ENCODE measurements around the gene DNAI7.

Gene DNAI7

DNA sequence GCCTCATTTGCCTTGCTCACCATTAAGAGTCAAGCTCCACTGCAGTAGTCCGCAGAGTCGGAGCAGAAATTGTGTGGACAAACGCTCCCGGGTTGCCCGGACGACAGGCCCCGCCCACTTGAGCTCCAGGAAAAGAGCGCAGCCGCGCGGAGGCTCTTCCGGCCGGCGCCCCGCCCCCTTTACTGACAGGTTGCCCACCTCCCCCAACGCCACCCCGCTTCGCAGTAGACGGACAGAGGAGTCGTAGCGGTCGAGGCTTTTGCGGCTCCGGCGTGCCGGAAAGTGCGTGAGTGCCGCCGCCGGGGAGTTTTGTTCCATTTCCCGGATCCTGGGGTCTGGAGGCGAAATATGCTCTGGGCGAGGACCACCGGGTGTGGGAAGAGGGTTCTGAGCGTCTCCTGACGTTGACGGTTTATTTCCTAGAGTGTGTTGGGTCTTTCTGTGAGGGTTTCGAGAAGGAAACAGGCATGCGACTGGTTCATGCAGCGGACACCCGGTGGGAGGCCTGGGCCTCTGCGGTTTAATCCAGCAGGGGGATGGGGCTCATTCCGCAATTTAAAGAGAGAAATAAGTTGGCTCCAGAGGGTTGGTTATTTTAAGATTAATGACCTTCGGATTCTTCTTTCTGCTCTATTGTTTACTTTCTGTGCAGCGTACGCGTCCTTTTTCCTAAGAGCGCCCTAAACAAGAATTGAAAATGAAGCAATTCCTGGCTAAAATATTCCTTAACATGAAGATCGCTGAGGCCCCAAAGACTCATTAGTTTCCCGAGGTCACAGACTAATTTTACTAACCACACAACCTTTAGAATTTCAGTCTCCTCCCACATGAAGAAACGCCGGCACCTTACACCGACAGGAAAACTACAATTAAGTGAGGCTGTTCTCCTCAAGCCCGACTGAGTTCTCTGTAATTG is at the start of gene DNAI7, which contains the start of gene ETFRF1:
Gene DNAI7 (minus strand): TSS at position 105 of the 916 bp plus-strand sequence. CDS start 82 bp downstream, at position 23.
Gene ETFRF1 (plus strand): TSS at position 182 of the 916 bp plus-strand sequence. CDS start 8,720 bp downstream, outside the sequence.
- DNase-seq: peak; percentile 81

- DNase-seq: no peak
Measured at GRCh38 chr12:25243680-25243990, 48.7 kb upstream of the DNAI7 start.

- DNase-seq: no peak
Measured at GRCh38 chr12:25242981-25243679, 48.2 kb upstream of the DNAI7 start.

- no peak for DNase-seq
Measured at GRCh38 chr12:25241167-25242020, 46.4 kb upstream of the DNAI7 start.

DNA sequence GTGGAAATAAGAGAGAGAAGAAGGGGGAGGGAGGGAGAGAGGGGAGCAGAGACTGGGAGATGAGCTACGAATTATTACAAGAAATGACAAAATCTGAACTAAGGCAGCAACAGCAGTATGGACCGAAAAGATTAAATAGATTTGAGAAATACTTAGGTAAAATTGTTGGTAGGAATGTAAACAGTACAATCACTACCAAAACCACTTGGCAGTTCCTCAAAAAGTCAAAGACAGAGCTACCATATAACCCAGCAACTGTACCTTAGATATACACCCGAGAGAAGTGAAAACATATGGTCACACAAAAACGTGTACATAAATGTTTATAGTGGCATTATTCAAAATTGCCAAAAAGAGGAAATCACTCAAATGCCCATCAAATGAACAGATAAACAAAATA is 41.7 kb upstream of the DNAI7 start:
- no peak for DNase-seq

- DNase-seq: no peak
Measured at GRCh38 chr12:25236190-25236589, 41.2 kb upstream of the DNAI7 start.

DNA sequence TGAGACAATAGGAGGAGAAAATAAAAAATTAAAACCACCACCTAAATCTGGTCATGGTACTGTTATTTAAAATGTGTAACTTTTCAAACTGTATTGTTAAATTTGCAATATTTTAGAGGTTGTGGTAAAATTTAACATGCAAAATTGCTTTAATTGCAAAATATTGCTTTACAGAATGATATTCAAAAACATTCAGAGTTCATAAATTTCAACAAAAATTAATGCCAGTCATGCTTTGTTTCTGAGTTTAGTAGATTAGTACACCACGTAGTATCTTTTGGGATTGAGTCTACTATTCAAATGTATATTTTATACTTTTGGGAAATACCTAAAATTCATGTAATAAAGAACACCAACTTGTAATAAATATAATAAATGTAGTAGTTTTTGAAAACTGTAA is 18.4 kb upstream of the DNAI7 start:
- DNase-seq: no peak

GRCh38 chr12:25208554-25208953 is 13.6 kb upstream of the DNAI7 start:
- no peak for DNase-seq

- no peak for DNase-seq
Measured at GRCh38 chr12:25207846-25208245, 12.9 kb upstream of the DNAI7 start.

DNA sequence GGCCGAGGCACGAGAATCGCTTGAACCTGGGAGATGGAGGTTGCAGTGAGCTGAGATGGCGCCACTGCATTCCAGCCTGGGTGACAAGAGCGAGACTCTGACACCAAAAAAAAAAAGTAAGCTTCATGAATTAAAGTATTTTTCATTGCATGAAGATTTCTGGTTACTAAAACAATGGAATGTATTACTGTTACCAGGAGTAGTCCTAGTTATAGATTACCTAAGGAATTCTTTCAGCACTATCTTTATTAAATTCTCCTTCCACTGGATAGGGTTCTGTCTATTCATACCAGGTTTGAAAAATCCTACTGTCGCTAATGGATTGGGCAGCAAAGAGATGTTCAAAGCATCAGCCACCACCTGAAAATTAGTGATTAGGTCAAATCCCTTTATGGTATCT is 12.5 kb upstream of the DNAI7 start:
- DNase-seq: no peak

GRCh38 chr12:25202137-25202536 is 7.2 kb upstream of the DNAI7 start:
- DNase-seq: no peak

GRCh38 chr12:25200703-25201102 is 5.7 kb upstream of the DNAI7 start:
- DNase-seq: no peak

DNA sequence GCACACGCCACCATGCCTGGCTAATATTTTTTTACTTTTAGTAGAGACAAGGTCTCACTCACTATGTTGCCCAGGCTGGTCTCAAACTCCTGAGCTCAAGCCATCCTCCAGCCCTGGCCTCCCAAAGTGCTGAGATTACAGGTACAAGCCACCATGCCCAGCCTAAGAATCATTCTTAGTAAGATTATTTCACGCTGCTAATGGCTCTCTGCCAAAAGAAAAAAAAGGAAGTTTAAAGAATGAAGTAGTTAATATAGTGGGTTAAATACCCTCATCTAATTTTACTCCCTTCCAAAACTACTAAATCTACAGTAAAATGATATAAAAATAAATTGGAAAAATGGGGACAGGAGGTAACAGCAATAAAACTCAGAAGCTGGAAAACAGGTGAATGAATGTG is 2.6 kb upstream of the DNAI7 start:
- DNase-seq: no peak

GRCh38 chr12:25194722-25195055 is 271 bp downstream of the DNAI7 start:
- no peak for DNase-seq

- no peak for DNase-seq
Measured at GRCh38 chr12:25194214-25194613, 746 bp downstream of the DNAI7 start.

DNA sequence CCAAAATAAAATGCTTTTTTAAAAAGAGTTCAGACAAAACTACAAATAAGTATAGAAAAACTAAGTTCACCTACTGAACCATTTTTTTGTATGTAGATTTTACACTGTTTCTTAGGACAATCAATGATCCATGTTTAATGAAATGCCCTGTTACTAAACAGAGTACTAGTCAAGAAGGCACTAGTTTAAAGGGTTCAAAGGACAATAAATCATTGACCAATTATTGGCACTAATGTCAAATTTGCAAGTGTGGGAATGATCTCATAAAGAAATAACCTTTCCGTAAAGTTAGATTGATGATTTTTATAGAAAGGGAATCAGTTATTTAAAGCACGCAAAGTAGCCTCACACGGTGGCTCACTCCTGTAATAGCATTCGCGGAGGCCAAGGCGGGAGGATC is 4.2 kb downstream of the DNAI7 start:
- DNase-seq: no peak

DNA sequence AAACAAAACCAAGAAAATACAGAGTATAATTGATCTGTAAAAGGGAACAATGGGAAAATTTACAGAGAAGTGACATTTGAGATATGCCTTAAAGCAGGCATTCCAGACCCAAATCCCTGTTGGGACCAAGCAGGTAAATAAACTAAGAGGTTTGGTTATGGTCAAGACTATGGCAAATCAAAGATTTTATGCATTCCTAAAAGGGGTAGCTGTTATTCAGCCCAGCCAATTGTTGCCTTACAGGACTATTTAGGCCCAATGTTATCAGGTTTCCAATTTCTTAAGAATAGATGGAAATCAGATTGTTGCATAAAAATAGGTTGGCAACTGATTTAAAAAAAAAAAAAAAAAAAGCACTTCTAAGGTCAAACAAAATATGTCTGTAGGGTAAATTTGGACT is 5.3 kb downstream of the DNAI7 start:
- no peak for DNase-seq

- no peak for DNase-seq
Measured at GRCh38 chr12:25187781-25188180, 7.2 kb downstream of the DNAI7 start.

- DNase-seq: no peak
Measured at GRCh38 chr12:25186788-25187402, 8.1 kb downstream of the DNAI7 start.

- no peak for DNase-seq
Measured at GRCh38 chr12:25186038-25186787, 8.7 kb downstream of the DNAI7 start.

DNA sequence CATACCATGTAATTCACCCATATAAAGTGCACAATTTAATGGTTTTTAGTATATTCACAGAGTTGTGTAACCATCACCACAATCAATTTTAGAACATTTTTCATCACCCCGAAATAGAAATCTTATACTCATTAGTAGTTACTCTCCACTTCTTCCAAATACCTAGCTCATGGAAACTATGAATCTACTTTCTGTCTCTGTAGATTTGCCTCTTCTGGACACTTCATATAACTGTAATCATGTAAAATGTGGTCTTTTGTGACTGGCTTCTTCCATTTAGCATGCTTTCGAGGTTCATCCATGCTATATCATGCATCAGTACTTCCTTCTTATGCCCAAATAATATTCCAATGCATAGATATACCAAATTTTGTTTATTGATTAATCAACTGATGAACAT is 10.8 kb downstream of the DNAI7 start:
- no peak for DNase-seq

- no peak for DNase-seq
Measured at GRCh38 chr12:25182765-25183164, 12.2 kb downstream of the DNAI7 start.

All from NCI-H187 treated with DMSO at 0.1 percent for 48 hours (cell line).